ENCODE results near the gene FANCC. TPM values are rescaled to one million over a fixed set of nuclear protein-coding genes. Genes with fewer than 3 reads are reported as not detected.

The FANCC gene
- total RNA-seq, 2 experiments from 2014 or later: 5.7 to 6.3 TPM

GRCh38 chr9:95103871-95104580 lies 213.5 kb downstream of the FANCC start:
- Mint-ChIP-seq H3K9me3 (no peaks in the 10 kb centered on the region), H3K4me3 (no peak overlapping the region), H3K27me3 (no peaks in the 10 kb centered on the region), H3K27ac (no peak overlapping the region), H3K4me1 (ENCODE audit: low read depth) (no peaks in the 10 kb centered on the region), H3K36me3 (ENCODE audit: low read depth) (peaks cover 19% of the 10 kb centered on the region)
- CTCF ChIA-PET: no interaction called here
- Histone ChIP-seq H3K9me3 (ENCODE audit: control insufficient read depth in 1 of 2, insufficient read depth in 1 of 2, low read length in 2 of 2) (no peaks in the 10 kb centered on the region), H3K27me3 (ENCODE audit: control insufficient read depth in 1 of 2, insufficient read depth in 2 of 2, low read length in 2 of 2) (no peaks in the 10 kb centered on the region), H3K4me1 (ENCODE audit: insufficient read depth, low read length) (no peaks in the 10 kb centered on the region), H3K4me3 (ENCODE audit: low read length) (no peak overlapping the region), H3K27ac (ENCODE audit: low read depth in 1 of 2, low read length in 2 of 2) (no peak overlapping the region), H3K36me3 (ENCODE audit: insufficient read depth, low read length) (no peaks in the 10 kb centered on the region)
- DNase-seq (no peak), ATAC-seq (ENCODE audit: poor library complexity) (no peak)
- TF ChIP-seq CTCF (IDR thresholded peaks at IDR 0.05): no peak
- POLR2A ChIA-PET: no interaction called here
- intact Hi-C loops (cut with DNase I, micrococcal nuclease): no loop called here

- H3K9me3 ChIP-seq (ENCODE audit: control insufficient read depth in 1 of 2, insufficient read depth in 1 of 2, low read length in 2 of 2): no peaks in the 10 kb centered on the region
- ATAC-seq (ENCODE audit: poor library complexity): no peak
- intact Hi-C loops (cut with DNase I, micrococcal nuclease): no loop called here
- no peaks in the 10 kb centered on the region for H3K4me1 ChIP-seq (ENCODE audit: insufficient read depth, low read length)
- no peak overlapping the region for H3K27ac Mint-ChIP-seq
- H3K27me3 ChIP-seq (ENCODE audit: control insufficient read depth in 1 of 2, insufficient read depth in 2 of 2, low read length in 2 of 2): no peaks in the 10 kb centered on the region
- no peak for TF ChIP-seq CTCF (IDR thresholded peaks at IDR 0.05)
- no peak overlapping the region for H3K4me3 Mint-ChIP-seq
- DNase-seq: no peak
- POLR2A ChIA-PET: no interaction called here
- CTCF ChIA-PET: no interaction called here
- no peak overlapping the region for H3K4me3 ChIP-seq (ENCODE audit: low read length)
- H3K9me3 Mint-ChIP-seq: no peaks in the 10 kb centered on the region
- H3K4me1 Mint-ChIP-seq (ENCODE audit: low read depth): no peaks in the 10 kb centered on the region
- H3K27me3 Mint-ChIP-seq: no peaks in the 10 kb centered on the region
- H3K36me3 Mint-ChIP-seq (ENCODE audit: low read depth): peaks cover 14% of the 10 kb centered on the region
- H3K27ac ChIP-seq (ENCODE audit: low read depth in 1 of 2, low read length in 2 of 2): no peak overlapping the region
- H3K36me3 ChIP-seq (ENCODE audit: insufficient read depth, low read length): no peaks in the 10 kb centered on the region
Measured at GRCh38 chr9:95103281-95103771, 214.2 kb downstream of the FANCC start.

- ChIA-PET CTCF (no interaction called here), POLR2A (no interaction called here)
- Histone ChIP-seq H3K36me3 (ENCODE audit: insufficient read depth, low read length) (no peaks in the 10 kb centered on the region), H3K27ac (ENCODE audit: low read depth in 1 of 2, low read length in 2 of 2) (no peak overlapping the region), H3K27me3 (ENCODE audit: control insufficient read depth in 1 of 2, insufficient read depth in 2 of 2, low read length in 2 of 2) (no peaks in the 10 kb centered on the region), H3K9me3 (ENCODE audit: control insufficient read depth in 1 of 2, insufficient read depth in 1 of 2, low read length in 2 of 2) (no peaks in the 10 kb centered on the region), H3K4me3 (ENCODE audit: low read length) (no peak overlapping the region), H3K4me1 (ENCODE audit: insufficient read depth, low read length) (no peaks in the 10 kb centered on the region)
- H3K4me1 Mint-ChIP-seq (ENCODE audit: low read depth): no peaks in the 10 kb centered on the region
- H3K36me3 Mint-ChIP-seq (ENCODE audit: low read depth): peaks cover 13% of the 10 kb centered on the region
- ATAC-seq (ENCODE audit: poor library complexity) (no peak), DNase-seq (no peak)
- H3K27me3 Mint-ChIP-seq: no peaks in the 10 kb centered on the region
- TF ChIP-seq CTCF (IDR thresholded peaks at IDR 0.05): no peak
- no peak overlapping the region for H3K27ac Mint-ChIP-seq
- intact Hi-C loops (cut with DNase I, micrococcal nuclease): no loop called here
- H3K9me3 Mint-ChIP-seq: no peaks in the 10 kb centered on the region
- H3K4me3 Mint-ChIP-seq: no peak overlapping the region
Measured at GRCh38 chr9:95102572-95102971, 214.9 kb downstream of the FANCC start.
